Tibial nerve (tissue), 4 donors: ENCODE measurements around the gene RPL7L1. TPM values are rescaled to one million over a fixed set of nuclear protein-coding genes. Genes with fewer than 3 reads are reported as not detected.

ENCODE experiments used
- DNase-seq, 2 donors: peaks; one replicate each; pipeline ENCODE4 v3.0.0-alpha.2; 2019; ENCODE audit warnings: low spot score in 2 of 2
- H3K27ac ChIP-seq, 4 donors: fragments of 200-600 bp; sonication (generic) in 3 of 4; one replicate each; pipeline ENCODE4 v1.5.1; 2017 to 2019; ENCODE audit warnings: mild to moderate bottlenecking in 1 of 4
- H3K27me3 ChIP-seq, 2 donors: fragments of 200-600 bp; sonication (generic) in 1 of 2; one replicate each; pipeline versions ENCODE4 v1.5.1 to v1.6.0; 2017 to 2019
- H3K36me3 ChIP-seq, 3 donors: fragments of 200-600 bp; sonication (generic); one replicate each; pipeline ENCODE4 v1.5.1; 2018 to 2019
- H3K4me1 ChIP-seq, 4 donors: fragments of 200-600 bp; sonication (generic) in 3 of 4; one replicate each; pipeline ENCODE4 v1.5.1; 2017 to 2019
- H3K4me3 ChIP-seq, 4 donors: fragments of 200-600 bp; sonication (generic) in 3 of 4; one replicate each; pipeline ENCODE4 v1.5.1; 2017 to 2019; ENCODE audit warnings: mild to moderate bottlenecking in 1 of 4, moderate library complexity in 1 of 4
- H3K9me3 ChIP-seq, 4 donors: fragments of 200-600 bp; sonication (generic) in 3 of 4; one replicate each; pipeline ENCODE4 v1.5.1; 2017 to 2019
- CTCF ChIP-seq, 5 experiments: fragments of 200-600 bp in 3 of 5; fragments of 450-650 bp in 2 of 5; sonication (generic) in 3 of 5; IDR thresholded peaks; one replicate each; pipeline ENCODE4 v1.5.1; 2016 to 2019; ENCODE audit warnings: antibody characterized with exemption in 5 of 5, mild to moderate bottlenecking in 3 of 5, moderate library complexity in 2 of 5
- EP300 ChIP-seq, 2 donors: sonication (generic); formaldehyde crosslinking; IDR thresholded peaks; one replicate each; pipeline ENCODE4 v1.6.1; 2017; ENCODE audit warnings: antibody characterized with exemption in 2 of 2, mild to moderate bottlenecking in 1 of 2
- POLR2A ChIP-seq, 2 donors: fragments of 450-650 bp; IDR thresholded peaks; one replicate each; pipeline ENCODE4 v1.6.1; 2017; ENCODE audit warnings: antibody characterized with exemption in 2 of 2, mild to moderate bottlenecking in 2 of 2, moderate library complexity in 2 of 2
- WGBS, 2 donors: methylation state at CpG; one replicate each; pipeline ENCODE4 v1.1.5; 2018; 5-methylcytosine and 5-hydroxymethylcytosine counted together
- total RNA-seq, 4 donors: library from RNA; depleted of rRNA; stranded (reverse); fragments of >200 nt; gene quantifications; one replicate each; pipeline ENCODE4 v1.1.0, GENCODE V29; 2016

Gene RPL7L1
- total RNA-seq, 4 donors from 2014 or later: 59.0 to 89.2 (median 83.7) TPM

DNA sequence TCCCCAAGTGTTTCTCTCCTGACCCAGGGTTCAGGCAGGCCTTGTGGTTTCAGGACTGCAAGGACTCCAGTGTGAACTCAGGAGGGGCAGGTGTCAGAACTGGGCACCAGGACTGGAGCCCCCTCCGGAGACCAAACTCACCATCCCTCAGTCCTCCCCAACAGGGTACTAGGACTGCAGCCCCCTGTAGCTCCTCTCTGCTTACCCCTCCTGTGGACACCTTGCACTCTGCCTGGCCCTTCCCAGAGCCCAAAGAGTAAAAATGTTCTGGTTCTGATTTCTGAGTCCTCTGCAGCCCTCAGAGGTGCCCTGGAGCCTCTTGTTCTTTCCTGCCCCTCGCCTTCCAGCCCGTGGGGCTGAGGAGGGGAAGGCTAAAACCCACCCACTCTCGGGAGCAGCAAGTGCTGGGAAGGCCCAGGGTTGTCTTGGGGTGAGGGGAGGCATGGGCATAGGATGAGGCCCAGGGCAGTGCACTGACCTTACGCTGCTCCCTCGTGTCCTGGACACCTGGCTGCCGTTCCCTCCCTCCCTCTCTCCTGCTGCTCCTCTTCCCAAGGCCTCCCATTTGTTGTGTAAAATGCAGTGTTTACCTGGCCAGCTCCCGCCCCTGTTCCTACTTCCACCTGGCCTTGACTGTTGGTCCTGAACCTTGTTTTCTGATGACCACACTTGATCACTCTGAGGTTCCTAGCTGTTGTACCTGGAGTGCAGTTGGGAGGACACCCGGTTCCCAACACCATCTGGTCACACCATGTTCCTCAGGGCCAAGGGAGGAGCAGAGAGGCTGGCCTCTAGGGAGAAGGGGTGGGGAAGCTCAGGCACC is 59.8 kb downstream of the RPL7L1 start:
- 69 to 77% methylated on average over 9 of the region's 9 CpGs for WGBS, 2 donors
- no peaks in the 10 kb centered on the region for H3K27me3 ChIP-seq
- no peaks in the 10 kb centered on the region for H3K9me3 ChIP-seq
- peaks cover 0 to 92% (median 30%) of the 10 kb centered on the region in 3 donors for H3K36me3 ChIP-seq
- H3K27ac ChIP-seq: no peak overlapping the region
- peaks cover 0 to 4% (median 0%) of the 10 kb centered on the region in 4 donors for H3K4me1 ChIP-seq
- no peak for DNase-seq
- no peak for TF ChIP-seq EP300 (IDR thresholded peaks at IDR 0.05)
- no peak for TF ChIP-seq CTCF (IDR thresholded peaks at IDR 0.05)
- TF ChIP-seq POLR2A (IDR thresholded peaks at IDR 0.05): no peak
- H3K4me3 ChIP-seq: no peak overlapping the region

Other genes starting within 250 kb of the RPL7L1 start
- gene PRPH2, start 157.0 kb upstream of the RPL7L1 start, total RNA-seq: 1 to 10 TPM in 2 of 4 donors, under 1 TPM in 1, not detected in 1; 0.22 to 1.5 (median 1.2) TPM
- gene TBCC, start 133.5 kb upstream of the RPL7L1 start, total RNA-seq: 10 to 100 TPM; 20.7 to 29.4 (median 25.4) TPM
- 10 to 100 TPM; 17.1 to 25.1 (median 23.2) TPM for gene BICRAL, start 97.6 kb upstream of the RPL7L1 start, total RNA-seq
- not detected for gene PTCRA, start 36.4 kb downstream of the RPL7L1 start, total RNA-seq
- 10 to 100 TPM; 42.6 to 50.3 (median 47.1) TPM for gene CNPY3, start 49.9 kb downstream of the RPL7L1 start, total RNA-seq
- 1 to 10 TPM in 3 of 4 donors, not detected in 1; 2.0 to 3.1 (median 2.1) TPM for gene GNMT, start 81.1 kb downstream of the RPL7L1 start, total RNA-seq
- gene PEX6, start 99.6 kb downstream of the RPL7L1 start, total RNA-seq: 10 to 100 TPM; 20.3 to 32.8 (median 27.3) TPM
- 10 to 100 TPM; 25.8 to 54.6 (median 48.3) TPM for gene PPP2R5D, start 105.0 kb downstream of the RPL7L1 start, total RNA-seq
- 10 to 100 TPM; 41.8 to 91.6 (median 67.4) TPM for gene MEA1, start 134.3 kb downstream of the RPL7L1 start, total RNA-seq
- 10 to 100 TPM; 74.1 to 98.3 (median 86.5) TPM for gene KLHDC3, start 134.6 kb downstream of the RPL7L1 start, total RNA-seq
- 10 to 100 TPM; 39.1 to 96.3 (median 52.8) TPM for gene RRP36, start 142.0 kb downstream of the RPL7L1 start, total RNA-seq
- 10 to 100 TPM; 16.3 to 21.0 (median 17.9) TPM for gene CUL7, start 174.2 kb downstream of the RPL7L1 start, total RNA-seq
- 10 to 100 TPM in 2 of 4 donors, 1 to 10 TPM in 2; 8.4 to 17.3 (median 11.6) TPM for gene MRPL2, start 179.8 kb downstream of the RPL7L1 start, total RNA-seq
- 10 to 100 TPM; 21.6 to 32.9 (median 23.8) TPM for gene KLC4, start 180.0 kb downstream of the RPL7L1 start, total RNA-seq
- 1 to 10 TPM; 1.5 to 5.5 (median 3.9) TPM for gene PTK7, start 196.7 kb downstream of the RPL7L1 start, total RNA-seq